Neural cell (in vitro differentiated cells): ENCODE data around the gene VSTM2B. TPM values are rescaled to one million over a fixed set of nuclear protein-coding genes. Genes with fewer than 3 reads are reported as not detected.

Source experiments
- H2AFZ ChIP-seq: fragments of 200-600, 300-800 bp; sonication (generic), shearing (Covaris generic); 2 replicates; pipeline ENCODE4 v1.6.0; 2014; ENCODE audit warnings: low read depth, mild to moderate bottlenecking, antibody characterized with exemption, low read length, moderate library complexity
- H3F3A ChIP-seq: fragments of 200-600 bp; shearing (Covaris generic); 2 replicates; pipeline ENCODE4 v1.6.1; 2016; ENCODE audit warnings: mild to moderate bottlenecking, moderate library complexity, mixed read lengths, antibody characterized with exemption, low read length; ENCODE audit not compliant: insufficient read depth, poor library complexity, severe bottlenecking
- H3K27ac ChIP-seq: fragments of 200-600, 300-800 bp; sonication (generic), shearing (Covaris generic); 2 replicates; pipeline ENCODE4 v1.5.1; 2014; ENCODE audit warnings: mild to moderate bottlenecking, low read length, moderate library complexity
- H3K27me3 ChIP-seq: fragments of 300-800, 200-600 bp; sonication (generic), shearing (Covaris generic); 2 replicates; pipeline ENCODE4 v1.6.0; 2014; ENCODE audit warnings: mild to moderate bottlenecking, low read depth, low read length, moderate library complexity; ENCODE audit not compliant: insufficient read depth
- H3K36me3 ChIP-seq: fragments of 300-800, 200-600 bp; sonication (generic), shearing (Covaris generic); 2 replicates; pipeline ENCODE4 v1.5.1; 2014; ENCODE audit warnings: mild to moderate bottlenecking, antibody characterized with exemption, low read length, moderate library complexity; ENCODE audit not compliant: insufficient read depth
- H3K4me2 ChIP-seq: fragments of 300-800, 200-600 bp; sonication (generic), shearing (Covaris generic); 2 replicates; pipeline ENCODE4 v1.6.0; 2014; ENCODE audit warnings: mild to moderate bottlenecking, low read length
- H3K4me3 ChIP-seq: fragments of 300-800, 200-600 bp; sonication (generic), shearing (Covaris generic); 2 replicates; pipeline ENCODE4 v1.5.1; 2014; ENCODE audit warnings: mild to moderate bottlenecking, low read length, moderate library complexity
- H3K79me2 ChIP-seq: fragments of 200-600 bp; shearing (Covaris generic); replicated peaks from 2 replicates; pipeline ENCODE4 v1.6.0; 2014; ENCODE audit warnings: mild to moderate bottlenecking, low read length, moderate library complexity; ENCODE audit not compliant: insufficient read depth
- H3K9ac ChIP-seq: fragments of 300-800, 200-600 bp; sonication (generic), shearing (Covaris generic); 2 replicates; pipeline ENCODE4 v1.6.1; 2016; ENCODE audit warnings: mild to moderate bottlenecking, low read length, mixed read lengths
- H3K9me2 ChIP-seq: fragments of 200-600 bp; shearing (Covaris generic); 2 replicates; pipeline ENCODE4 v1.6.1; 2016; ENCODE audit warnings: mild to moderate bottlenecking, low read length, mixed read lengths; ENCODE audit not compliant: insufficient read depth
- H3K9me3 ChIP-seq: fragments of 200-600, 300-800 bp; sonication (generic), shearing (Covaris generic); 2 replicates; pipeline ENCODE4 v1.6.1; 2016; ENCODE audit warnings: mild to moderate bottlenecking, mixed run types, low read length, moderate library complexity, mixed read lengths
- H4K20me1 ChIP-seq: fragments of 200-600 bp; shearing (Covaris generic); 2 replicates; pipeline ENCODE4 v1.6.1; 2016; ENCODE audit warnings: mild to moderate bottlenecking, mixed run types; ENCODE audit not compliant: insufficient read depth
- CTCF ChIP-seq: fragments of 450-650 bp; IDR thresholded peaks from 2 replicates; pipeline ENCODE4 v1.5.1; 2014; ENCODE audit warnings: antibody characterized with exemption, mild to moderate bottlenecking, moderate library complexity; ENCODE audit not compliant: poor library complexity, severe bottlenecking
- EP300 ChIP-seq: fragments of 450-650 bp; conservative IDR thresholded peaks from 2 replicates; pipeline ENCODE4 v1.6.1; 2014; ENCODE audit warnings: antibody characterized with exemption, mild to moderate bottlenecking, moderate library complexity; ENCODE audit not compliant: poor library complexity, severe bottlenecking
- EZH2 ChIP-seq: fragments of 200-600, 300-800 bp; shearing (Covaris generic), sonication (generic); IDR thresholded peaks from 2 replicates; pipeline ENCODE4 v1.6.1; 2014; ENCODE audit warnings: antibody characterized with exemption, low read length, borderline replicate concordance, mild to moderate bottlenecking; ENCODE audit not compliant: insufficient read depth, poor library complexity, severe bottlenecking
- MXI1 ChIP-seq: fragments of 450-650 bp; conservative IDR thresholded peaks from 2 replicates; pipeline ENCODE4 v1.6.1; 2014; ENCODE audit warnings: antibody characterized with exemption, mild to moderate bottlenecking; ENCODE audit not compliant: poor library complexity, severe bottlenecking
- POLR2AphosphoS5 ChIP-seq: IDR thresholded peaks from 2 replicates; pipeline ENCODE4 v1.6.1; 2012
- RAD21 ChIP-seq: fragments of 450-650 bp; conservative IDR thresholded peaks from 2 replicates; pipeline ENCODE4 v1.6.1; 2014; ENCODE audit warnings: antibody characterized with exemption, mild to moderate bottlenecking, moderate library complexity
- REST ChIP-seq: IDR thresholded peaks from 2 replicates; pipeline ENCODE4 v1.6.1; 2012; ENCODE audit warnings: borderline replicate concordance
- SMC3 ChIP-seq: fragments of 450-650 bp; conservative IDR thresholded peaks from 2 replicates; pipeline ENCODE4 v1.6.1; 2014; ENCODE audit warnings: antibody characterized with exemption, mild to moderate bottlenecking, moderate library complexity; ENCODE audit not compliant: poor library complexity
- TAF1 ChIP-seq: IDR thresholded peaks from 2 replicates; pipeline ENCODE4 v1.6.1; 2012; ENCODE audit warnings: low read depth
- polyA plus RNA-seq: library from polyadenylated mRNA; depleted of rRNA; stranded (reverse); fragments of >200 nt; gene quantifications from 2 replicates; pipeline ENCODE4 v1.2.3, GENCODE V29; 2014

Gene VSTM2B
- polyA plus RNA-seq, 1 donor from 2014 or later, result 24.4 TPM

- no peak overlapping the region for H3K27ac ChIP-seq
- H3K9me2 ChIP-seq, result no peaks in the 10 kb centered on the region
- H3K27me3 ChIP-seq, result no peaks in the 10 kb centered on the region
- no peaks in the 10 kb centered on the region for H4K20me1 ChIP-seq
- TF ChIP-seq MXI1 (no peak), TAF1 (no peak), SMC3 (no peak), EP300 (no peak), REST (no peak), POLR2AphosphoS5 (no peak), CTCF (no peak), RAD21 (no peak), EZH2 (no peak)
- H3K9ac ChIP-seq, result no peak overlapping the region
- H3F3A ChIP-seq, result no peaks in the 10 kb centered on the region
- H3K4me2 ChIP-seq, result no peak overlapping the region
- H3K9me3 ChIP-seq, result no peaks in the 10 kb centered on the region
- no peaks in the 10 kb centered on the region for H3K36me3 ChIP-seq
- H3K79me2 ChIP-seq, result no peaks in the 10 kb centered on the region
- H2AFZ ChIP-seq, result no peak overlapping the region
- no peak overlapping the region for H3K4me3 ChIP-seq
Observed at GRCh38 chr19:29545866-29546582, 20.2 kb downstream of the VSTM2B start.

- Histone ChIP-seq H3K9me3 (no peaks in the 10 kb centered on the region), H3F3A (no peaks in the 10 kb centered on the region), H3K27me3 (no peaks in the 10 kb centered on the region), H3K9ac (no peak overlapping the region), H2AFZ (no peak overlapping the region), H4K20me1 (no peaks in the 10 kb centered on the region), H3K4me3 (no peak overlapping the region), H3K79me2 (no peaks in the 10 kb centered on the region), H3K27ac (no peak overlapping the region), H3K9me2 (no peaks in the 10 kb centered on the region), H3K36me3 (no peaks in the 10 kb centered on the region), H3K4me2 (no peak overlapping the region)
- no peak for TF ChIP-seq CTCF
- no peak for TF ChIP-seq EP300
- no peak for TF ChIP-seq TAF1
- no peak for TF ChIP-seq REST
- TF ChIP-seq MXI1, result no peak
- TF ChIP-seq RAD21, result no peak
- no peak for TF ChIP-seq SMC3
- TF ChIP-seq POLR2AphosphoS5, result no peak
- no peak for TF ChIP-seq EZH2
Observed at GRCh38 chr19:29546583-29547190, 20.9 kb downstream of the VSTM2B start.
